H4 (cell line): ENCODE data around the gene BANP. TPM values are rescaled to one million over a fixed set of nuclear protein-coding genes. Genes with fewer than 3 reads are reported as not detected.
"Not testable (repeated sequence)": the region's sequence is repeated elsewhere in the genome, so short reads cannot be mapped to it uniquely, and the experiment has no call there.

Source experiments
- DNase-seq: peaks from one replicate; pipeline ENCODE4 v3.0.0-alpha.2; 2015; ENCODE audit warnings: low spot score
- total RNA-seq: library from RNA; depleted of rRNA; stranded (reverse); fragments of >200 nt; shearing (Covaris generic); gene quantifications from 2 replicates; pipeline ENCODE4 v1.2.3, GENCODE V29; 2014

BANP gene
- total RNA-seq, 1 experiment from 2014 or later = 14.1 TPM

- DNase-seq = no peak
Measured at GRCh38 chr16:88086571-88087516, 135.6 kb downstream of the BANP start.

GRCh38 chr16:88087517-88087877 is 136.3 kb downstream of the BANP start:
- DNase-seq = no peak

GRCh38 chr16:88088161-88088581 is 136.9 kb downstream of the BANP start:
- DNase-seq = no peak

GRCh38 chr16:88088611-88089010 is 137.4 kb downstream of the BANP start:
- not testable (repeated sequence) for DNase-seq

- not testable (repeated sequence) for DNase-seq
Measured at GRCh38 chr16:88089071-88089470, 137.8 kb downstream of the BANP start.

- not testable (repeated sequence) for DNase-seq
Measured at GRCh38 chr16:88089632-88090376, 138.6 kb downstream of the BANP start.

GRCh38 chr16:88090377-88091175 is 139.3 kb downstream of the BANP start:
- DNase-seq = not testable (repeated sequence)

- DNase-seq = not testable (repeated sequence)
Measured at GRCh38 chr16:88091221-88091971, 140.2 kb downstream of the BANP start.

GRCh38 chr16:88091972-88092302 is 140.7 kb downstream of the BANP start:
- DNase-seq = not testable (repeated sequence)

- not testable (repeated sequence) for DNase-seq
Measured at GRCh38 chr16:88092791-88093555, 141.7 kb downstream of the BANP start.

- DNase-seq = not testable (repeated sequence)
Measured at GRCh38 chr16:88093556-88094252, 142.5 kb downstream of the BANP start.

- not testable (repeated sequence) for DNase-seq
Measured at GRCh38 chr16:88094253-88094575, 143.0 kb downstream of the BANP start.

GRCh38 chr16:88094900-88095299 is 143.7 kb downstream of the BANP start:
- not testable (repeated sequence) for DNase-seq

GRCh38 chr16:88096659-88097058 is 145.4 kb downstream of the BANP start:
- DNase-seq = not testable (repeated sequence)

- DNase-seq = peak; percentile 50
Measured at GRCh38 chr16:88098731-88099562, 147.7 kb downstream of the BANP start.

GRCh38 chr16:88099563-88099890 is 148.3 kb downstream of the BANP start:
- DNase-seq = no peak

- DNase-seq = not testable (repeated sequence)
Measured at GRCh38 chr16:88099956-88100355, 148.7 kb downstream of the BANP start.

- DNase-seq = not testable (repeated sequence)
Measured at GRCh38 chr16:88100801-88101622, 149.8 kb downstream of the BANP start.
